Left renal pelvis (tissue), 4 donors: ENCODE data around the gene SDK2. TPM values are rescaled to one million over a fixed set of nuclear protein-coding genes. Genes with fewer than 3 reads are reported as not detected.

Source experiments
- DNase-seq, 4 donors: peaks; one replicate each; pipeline ENCODE4 v3.0.0-alpha.2; 2013; ENCODE audit warnings: low read depth in 4 of 4, low spot score in 3 of 4
- polyA plus RNA-seq, 4 donors: library from polyadenylated mRNA; unstranded; fragments of 120-200 nt; gene quantifications; one replicate each; pipeline ENCODE4 v1.2.1, GENCODE V29; 2013; ENCODE audit not compliant: insufficient read length in 4 of 4

SDK2 gene
- polyA plus RNA-seq, 4 donors: 6.8 to 9.6 (median 9.3) TPM

DNA sequence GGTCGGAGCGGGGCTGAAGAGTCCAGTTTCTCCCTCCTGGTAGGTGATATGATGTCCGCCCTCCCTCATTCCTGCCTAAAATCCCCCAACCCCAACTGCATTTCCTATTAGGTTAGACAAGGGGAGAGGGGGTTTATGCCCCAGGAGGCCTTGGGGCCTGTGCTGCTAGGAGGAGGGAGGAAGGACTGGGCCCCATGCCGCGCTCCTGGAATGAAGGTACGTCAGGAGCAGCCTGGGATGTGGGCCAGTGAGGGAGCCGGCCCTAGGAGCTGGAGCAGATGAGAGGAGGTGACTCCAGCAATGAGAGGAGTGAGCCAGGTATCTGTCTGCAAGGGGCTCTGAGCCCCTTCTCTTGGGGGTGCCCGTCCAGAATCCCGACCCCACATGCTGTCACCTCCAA is 285.6 kb downstream of the SDK2 start:
- no peak for DNase-seq

DNA sequence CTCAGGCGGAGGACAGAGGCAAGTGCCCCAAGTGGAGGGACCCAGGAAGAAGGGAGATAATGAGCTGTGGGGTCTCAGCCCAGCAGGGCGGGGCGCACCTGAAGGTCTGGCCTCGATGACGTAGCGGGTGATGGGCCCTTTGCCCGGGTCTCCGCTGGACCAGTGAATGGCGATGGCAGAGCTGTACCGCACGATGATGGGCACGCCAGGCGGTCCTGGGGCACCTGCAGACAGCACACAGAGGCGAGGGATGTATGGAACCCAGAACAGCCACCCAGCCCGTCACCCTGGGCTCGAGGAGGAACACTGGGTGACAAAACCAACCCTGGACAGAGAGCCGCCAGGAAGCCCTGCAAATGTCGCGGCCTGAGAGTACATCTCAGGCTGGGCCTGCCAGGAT is 286.3 kb downstream of the SDK2 start:
- no peak for DNase-seq

DNA sequence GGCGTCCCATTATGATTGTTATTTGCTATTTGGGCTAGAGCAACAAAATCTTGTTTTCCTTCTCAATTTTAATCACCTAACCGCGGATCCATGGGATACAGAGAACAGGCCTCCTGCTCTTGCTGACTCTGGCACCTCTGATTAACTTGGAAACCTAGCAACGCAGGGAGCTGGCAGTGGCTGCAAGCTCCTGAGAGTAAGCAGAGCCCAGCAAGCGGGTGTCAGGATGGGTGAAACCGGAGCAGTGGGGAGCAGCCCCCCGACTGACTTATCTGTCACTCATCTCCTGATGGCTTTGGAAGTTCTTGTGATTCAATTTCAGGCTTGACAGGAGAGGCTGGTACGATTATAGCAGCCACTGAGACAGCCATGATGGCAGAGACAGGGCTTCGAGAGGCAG is 286.9 kb downstream of the SDK2 start:
- no peak for DNase-seq

DNA sequence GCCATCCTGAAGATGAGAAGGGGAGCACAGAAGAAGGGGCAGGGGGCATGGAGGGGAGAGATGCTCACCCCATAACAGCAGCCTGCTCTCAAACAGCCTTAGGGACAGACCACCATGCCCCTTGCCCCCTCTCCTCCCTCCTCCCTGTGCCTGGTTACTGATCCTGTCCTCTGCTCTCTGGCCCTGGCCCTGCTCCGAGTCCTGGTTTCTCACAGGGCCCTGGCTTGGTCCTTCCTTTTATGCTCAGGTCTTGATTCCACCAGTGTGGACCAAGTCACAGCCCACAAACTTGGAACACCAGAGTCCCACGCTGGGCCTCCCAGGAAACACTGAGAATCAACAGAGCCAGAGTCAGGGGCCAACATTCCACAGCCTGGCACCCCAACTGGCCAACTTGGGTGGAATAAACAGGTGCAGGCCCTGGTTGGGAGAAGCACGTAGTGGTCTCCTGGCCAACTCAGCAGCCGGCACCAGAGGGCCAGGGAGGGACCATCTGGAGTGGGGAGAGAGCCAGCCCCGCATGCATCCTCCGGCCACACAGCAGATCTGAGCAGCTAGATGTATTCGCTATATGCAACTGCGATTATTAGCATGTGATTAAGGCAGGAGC is 287.6 kb downstream of the SDK2 start:
- no peak for DNase-seq

DNA sequence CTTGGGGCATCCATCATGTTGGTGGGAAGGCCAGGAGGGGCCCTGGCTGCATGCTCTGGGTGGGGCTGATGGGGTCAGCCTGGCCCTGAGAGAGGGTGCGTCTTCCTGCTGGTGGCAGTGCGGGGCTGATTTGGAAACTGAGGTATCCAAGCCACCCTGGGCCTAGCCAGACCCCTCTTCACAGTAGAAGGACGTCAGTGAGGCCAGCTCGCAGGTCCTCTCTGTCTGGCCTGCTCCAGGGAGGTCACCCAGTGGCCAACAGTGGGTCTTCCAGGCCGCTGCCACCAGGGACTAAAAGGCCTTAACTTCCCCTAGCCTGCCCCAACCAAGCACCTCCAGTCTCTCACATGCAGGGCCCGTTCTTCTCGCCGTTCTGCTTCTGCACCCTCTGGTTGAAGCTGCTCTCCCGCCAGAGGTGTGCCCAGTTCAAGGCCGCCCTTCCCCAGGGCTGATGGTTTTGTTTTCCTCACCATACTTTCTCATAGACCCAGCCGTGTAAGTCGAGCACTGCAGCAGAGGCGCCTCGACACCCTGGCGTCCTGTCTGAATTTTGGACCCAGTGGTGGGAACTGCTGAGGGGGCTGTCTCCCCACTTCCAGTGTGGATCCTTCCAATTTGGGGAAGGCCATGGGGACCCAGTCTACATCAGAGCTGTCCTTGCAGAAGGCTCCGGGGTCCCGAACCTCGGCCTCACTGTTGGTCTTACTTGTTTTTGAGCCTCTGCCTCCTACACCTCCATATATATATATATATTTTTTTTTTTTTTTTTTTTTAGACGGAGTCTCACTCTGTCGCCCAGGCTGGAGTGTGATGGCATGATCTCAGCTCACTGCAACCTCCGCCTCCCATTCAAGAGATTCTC is 289.6 kb downstream of the SDK2 start:
- DNase-seq: no peak

DNA sequence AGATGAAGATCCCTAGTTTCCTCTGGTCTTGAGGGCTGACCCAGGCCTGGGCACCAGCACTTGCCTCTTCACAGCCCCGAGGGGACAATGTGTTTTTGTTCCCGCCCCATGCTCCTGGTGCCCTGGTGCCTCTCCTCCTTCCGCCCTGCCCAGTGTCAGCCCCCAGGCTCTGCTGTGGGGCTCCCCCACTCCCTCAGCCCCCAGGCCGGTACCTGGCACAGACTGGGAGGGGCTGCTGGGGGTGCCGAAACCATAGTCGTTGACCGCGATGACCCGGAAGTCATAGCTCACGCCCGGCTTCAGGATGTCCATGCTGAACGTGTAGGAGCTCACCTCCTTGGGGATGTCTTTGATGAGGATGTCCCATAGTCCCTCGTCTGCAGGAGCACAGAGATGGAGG is 292.0 kb downstream of the SDK2 start:
- no peak for DNase-seq

DNA sequence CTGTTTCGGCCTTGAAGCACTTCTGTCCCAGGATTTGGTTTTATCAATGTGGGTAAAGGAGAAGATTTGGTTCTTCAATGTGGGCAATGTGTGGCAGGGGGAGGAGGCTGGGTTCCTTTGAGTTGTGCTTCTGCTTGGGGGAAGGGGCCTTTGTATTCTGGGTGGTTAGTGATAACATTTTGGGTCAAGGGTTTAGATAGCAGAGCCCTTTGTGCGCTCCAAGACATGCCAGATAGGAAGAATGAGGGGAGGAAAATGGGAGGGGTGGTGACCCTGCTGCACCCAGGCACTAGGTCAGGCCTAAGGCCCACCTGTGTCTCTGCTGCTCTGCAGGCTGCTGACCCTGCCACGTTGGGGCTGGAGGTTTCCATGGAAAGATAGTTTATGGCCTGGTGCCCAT is 292.5 kb downstream of the SDK2 start:
- no peak for DNase-seq

DNA sequence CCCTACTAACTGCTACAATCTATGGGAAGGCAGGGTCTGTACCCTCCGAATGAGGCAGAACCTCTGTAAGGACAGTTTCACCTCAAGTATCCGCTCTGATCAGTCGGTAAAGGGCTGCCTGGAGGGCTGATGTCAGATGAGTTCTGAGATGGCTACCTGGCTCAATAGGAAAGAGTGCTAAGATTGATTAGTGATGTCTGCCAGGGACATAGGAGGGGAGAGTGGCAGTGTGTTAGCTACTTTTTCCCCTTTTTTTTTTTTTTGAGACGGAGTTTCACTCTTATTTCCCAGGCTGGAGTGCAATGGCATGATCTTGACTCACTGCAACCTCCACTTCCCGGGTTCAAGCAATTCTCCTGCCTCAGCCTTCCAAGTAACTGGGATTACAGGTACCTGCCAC is 293.4 kb downstream of the SDK2 start:
- no peak for DNase-seq

DNA sequence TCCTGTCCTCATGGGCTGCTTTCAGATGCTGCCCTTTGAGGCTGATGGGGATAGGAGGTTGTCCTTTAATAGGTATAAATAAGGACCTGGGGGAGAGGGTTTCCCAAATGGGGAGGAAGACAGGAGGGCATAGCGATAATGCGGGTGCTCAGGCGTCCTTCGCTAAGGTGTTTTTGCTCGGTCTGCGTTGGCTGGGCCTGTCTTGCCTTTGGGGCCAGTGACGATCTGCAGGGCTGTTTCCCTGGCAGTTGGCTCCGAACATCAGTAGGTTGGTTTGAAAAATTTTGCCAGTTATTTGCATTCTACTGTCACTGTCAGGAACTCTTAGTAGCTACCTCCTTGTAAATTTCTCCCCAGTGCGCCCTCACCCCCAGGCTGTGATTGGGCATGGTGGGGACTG is 294.6 kb downstream of the SDK2 start:
- no peak for DNase-seq

DNA sequence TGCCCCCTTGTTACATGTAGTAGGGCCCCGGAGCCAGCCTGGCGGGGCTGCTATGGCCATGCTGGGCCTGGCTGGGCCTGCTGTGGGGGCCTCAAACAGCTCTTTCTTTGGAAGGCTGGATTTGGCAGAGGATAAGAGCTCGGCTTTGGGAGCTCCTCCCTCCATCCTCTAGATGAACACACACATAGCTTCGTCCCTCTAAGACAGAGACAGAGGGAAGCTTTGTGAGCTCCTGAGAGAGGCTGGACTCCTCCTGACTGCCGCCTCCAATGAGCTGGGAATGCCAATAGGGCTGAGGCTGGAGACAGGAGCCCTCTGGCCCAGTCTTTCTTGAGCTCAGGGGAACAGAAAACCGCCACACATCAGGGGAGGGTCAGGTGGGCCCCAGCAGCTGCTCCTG is 295.1 kb downstream of the SDK2 start:
- no peak for DNase-seq

DNA sequence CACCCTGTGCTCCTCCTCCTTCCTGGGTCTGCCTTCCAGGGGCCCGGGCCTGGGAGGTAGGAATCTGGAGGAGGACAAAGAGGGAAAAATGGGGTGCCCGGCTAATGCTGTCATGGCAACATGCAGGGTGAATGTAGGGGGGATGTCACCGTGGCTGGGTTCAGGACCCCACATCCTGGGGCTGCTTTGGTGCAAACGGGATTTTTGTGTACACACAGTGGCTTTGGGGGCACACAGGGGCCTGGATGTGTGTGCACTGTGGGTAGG is 295.5 kb downstream of the SDK2 start:
- DNase-seq: no peak

DNA sequence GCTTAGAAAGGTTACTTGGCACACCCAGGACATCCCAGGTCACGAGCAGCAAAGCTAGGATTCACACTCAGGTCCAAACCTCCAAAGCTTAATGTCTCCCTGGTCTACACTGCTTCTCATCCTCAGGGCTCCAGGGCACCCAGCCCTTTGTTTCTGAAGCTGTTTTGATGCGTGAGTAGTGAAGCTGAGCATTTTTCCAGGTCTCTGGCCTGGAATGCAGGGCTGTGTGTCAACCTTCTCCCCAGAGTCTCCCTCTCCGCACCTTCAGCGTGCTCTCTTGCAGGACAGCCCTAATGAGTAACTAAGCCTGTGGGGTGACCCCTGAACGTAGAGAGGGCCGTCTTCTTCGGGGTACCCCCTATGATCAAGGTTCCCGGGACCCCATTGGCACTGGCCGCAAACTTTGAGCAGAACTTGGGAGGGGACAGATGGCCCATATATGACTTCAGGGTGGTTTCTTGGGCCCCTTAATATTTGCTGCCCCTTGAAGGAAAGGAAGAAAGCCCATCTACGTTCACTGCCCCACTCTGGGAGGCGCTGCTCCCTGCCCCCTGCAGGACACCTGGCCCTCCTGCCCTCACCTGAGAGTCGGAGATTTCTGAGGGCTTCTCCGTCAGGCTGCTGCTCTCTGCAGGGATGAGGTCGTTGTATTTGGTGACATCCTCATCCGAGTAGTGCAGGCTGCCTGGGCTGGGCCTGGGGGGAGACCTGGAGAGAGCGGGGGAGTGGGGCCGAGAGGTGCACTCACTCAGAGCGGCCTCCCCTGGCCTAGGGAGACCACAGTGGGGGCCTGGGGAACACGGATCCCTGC is 296.0 kb downstream of the SDK2 start:
- no peak for DNase-seq

DNA sequence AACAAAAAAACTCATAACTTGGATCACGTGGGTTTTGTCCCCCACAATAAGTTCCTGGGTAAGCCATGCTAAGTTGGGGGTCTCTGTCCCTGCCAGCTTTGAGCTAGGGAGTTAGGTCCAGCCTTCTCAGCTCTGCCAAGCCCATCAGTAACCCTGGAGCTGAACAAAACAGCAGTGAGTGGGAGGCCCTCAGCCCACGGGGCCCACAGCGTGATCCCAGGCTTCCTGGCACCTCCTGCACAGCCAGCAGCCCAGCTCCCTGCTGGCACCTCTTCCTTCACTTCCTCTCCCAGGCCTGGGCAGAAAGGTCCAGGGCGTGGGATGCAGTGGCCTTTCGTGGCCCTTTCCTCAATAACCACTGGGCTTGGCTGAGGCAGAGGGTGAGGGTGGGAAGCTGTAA is 296.9 kb downstream of the SDK2 start:
- no peak for DNase-seq

DNA sequence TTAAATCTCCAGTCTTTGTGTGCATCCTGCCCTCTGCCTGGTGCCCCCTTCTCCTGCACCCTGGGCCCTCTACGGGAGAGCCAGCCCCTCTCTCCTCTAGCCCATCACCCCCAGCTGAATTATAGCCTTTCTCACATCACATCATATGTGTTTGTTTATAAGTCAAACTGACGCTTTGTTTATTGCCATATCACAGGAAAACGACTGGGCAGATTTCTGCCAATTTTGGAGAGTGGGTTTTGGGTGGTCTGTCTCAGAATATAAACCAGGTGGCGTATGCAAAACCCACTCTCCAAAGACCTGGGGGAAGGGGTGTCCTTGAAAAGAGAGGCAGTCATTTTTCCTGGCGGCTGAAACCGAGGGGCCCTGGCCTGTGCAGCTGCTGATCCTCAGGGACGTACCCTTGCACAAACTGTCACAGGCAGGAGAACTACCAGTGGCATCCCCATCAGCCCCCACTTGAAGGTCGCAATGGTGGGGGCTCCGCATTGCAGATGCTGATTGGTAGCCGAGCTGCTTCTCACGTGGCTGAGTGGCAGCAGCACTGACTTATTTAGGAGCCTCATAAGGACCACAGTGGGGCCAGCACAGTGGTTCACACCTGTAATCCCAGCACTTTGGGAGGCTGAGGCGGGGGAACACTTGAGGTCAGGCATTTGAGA is 297.6 kb downstream of the SDK2 start:
- DNase-seq: no peak

DNA sequence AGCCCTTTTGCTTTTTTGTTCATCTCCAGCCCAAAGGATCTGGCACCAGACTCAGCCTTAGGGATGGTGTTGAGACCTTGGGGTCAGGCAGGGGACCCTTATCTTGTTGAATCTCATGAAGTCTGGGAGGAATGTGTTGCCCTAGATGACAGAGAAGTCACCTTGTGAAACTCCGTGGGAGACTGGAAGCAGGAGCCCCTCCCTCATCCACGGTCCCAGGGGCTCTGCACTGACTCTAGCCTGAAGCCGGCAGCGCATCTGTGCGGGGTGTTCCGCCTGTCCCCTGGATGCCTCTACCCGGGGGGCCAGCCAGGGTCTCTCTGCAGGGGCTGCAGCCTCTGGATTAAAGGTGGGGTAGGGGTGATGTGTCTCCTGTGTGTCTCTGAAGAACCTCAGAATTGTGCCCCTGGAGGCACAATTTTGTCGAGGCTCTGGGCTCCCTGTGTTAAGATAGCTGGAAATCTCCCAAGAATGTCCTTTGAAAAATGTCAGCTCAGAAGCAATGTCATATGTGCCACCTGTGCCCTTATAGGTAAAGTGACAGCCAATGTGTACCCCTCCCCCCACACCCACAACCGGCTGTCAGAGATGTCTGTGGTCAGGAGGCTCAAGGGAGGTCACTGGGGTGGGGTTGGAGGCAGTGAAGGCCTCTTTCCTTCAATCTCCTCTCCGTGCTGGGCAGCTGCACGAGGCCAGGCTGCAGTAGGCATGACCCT is 300.3 kb downstream of the SDK2 start:
- no peak for DNase-seq

DNA sequence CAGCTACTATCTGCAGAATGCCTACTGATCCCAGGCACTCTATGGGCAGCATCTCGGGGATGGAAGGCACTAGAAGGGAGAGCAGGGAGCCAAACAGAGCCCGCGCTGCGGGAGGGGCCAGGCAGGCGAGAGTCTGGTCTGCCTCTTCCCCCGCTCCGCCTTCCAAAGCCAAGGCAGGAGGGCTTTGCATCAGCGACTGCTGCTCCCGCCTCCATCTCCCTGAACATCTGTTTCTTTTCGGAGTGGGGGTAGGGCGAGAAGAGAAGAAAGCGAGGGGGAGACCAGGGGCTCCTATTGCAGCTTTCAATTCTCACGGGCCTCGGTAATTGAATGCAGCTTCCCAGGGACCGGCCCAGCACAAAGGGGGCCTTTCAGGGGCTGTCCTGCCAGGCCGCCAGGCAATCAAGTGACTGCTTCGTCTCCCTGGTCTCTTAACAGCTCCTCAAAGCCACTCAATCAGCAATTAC is 301.0 kb downstream of the SDK2 start:
- peak; percentile 82 to 91 (median 86) for DNase-seq

DNA sequence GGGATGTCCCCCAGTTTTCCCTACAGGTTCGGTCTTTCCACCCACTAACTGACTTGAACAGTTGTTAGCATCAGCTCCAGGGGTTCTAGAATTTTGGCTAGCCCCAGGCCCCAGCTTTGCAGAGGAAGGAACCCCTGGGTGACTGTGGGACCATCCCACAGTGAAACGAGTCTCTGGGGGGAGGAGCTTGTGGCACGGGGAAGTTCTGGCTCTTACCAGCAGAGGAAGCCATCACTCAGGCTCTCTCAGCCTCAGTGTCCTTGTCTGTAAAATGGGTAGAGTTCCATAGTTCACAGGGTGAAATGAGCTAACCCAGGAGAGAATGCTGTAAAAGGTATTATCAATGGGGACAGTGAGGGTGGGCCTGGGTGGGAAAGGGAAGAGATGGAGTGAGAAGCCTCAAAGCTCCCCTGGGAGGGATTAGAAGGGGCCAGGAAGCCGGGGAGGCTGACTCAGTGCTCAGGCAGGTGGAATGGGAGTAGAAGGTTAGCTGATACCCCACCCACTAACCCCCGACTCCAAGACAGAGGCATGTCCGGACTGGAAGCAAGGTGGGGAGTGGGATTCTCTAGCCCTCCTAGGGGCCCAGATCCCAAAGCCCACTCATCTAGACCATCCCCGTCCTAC is 301.6 kb downstream of the SDK2 start:
- DNase-seq: no peak

DNA sequence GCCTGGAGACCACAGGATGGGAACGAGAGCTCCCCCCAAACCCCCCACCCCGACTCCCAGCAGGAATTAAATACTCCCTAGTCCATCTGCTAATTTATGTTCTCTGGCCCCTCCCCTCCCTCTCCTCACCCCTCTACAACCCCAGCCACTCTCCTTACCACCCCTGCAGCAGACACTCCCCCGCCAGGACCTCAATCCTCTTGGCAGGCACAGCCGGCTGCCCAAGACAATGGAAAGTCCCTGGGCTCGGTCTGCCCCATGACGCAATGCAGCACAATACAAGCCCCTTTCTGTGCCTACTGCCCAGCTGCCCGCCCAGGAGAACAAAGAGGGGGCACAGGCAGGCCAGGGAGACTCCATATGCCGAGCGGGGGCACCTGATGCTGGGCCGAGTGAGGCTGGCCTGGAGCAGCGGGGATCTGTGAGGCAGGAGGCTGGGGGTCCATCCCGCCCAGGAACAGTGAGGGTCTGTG is 302.2 kb downstream of the SDK2 start:
- peak in 3 of 4 donors; percentile 70 to 88 (median 75) for DNase-seq

DNA sequence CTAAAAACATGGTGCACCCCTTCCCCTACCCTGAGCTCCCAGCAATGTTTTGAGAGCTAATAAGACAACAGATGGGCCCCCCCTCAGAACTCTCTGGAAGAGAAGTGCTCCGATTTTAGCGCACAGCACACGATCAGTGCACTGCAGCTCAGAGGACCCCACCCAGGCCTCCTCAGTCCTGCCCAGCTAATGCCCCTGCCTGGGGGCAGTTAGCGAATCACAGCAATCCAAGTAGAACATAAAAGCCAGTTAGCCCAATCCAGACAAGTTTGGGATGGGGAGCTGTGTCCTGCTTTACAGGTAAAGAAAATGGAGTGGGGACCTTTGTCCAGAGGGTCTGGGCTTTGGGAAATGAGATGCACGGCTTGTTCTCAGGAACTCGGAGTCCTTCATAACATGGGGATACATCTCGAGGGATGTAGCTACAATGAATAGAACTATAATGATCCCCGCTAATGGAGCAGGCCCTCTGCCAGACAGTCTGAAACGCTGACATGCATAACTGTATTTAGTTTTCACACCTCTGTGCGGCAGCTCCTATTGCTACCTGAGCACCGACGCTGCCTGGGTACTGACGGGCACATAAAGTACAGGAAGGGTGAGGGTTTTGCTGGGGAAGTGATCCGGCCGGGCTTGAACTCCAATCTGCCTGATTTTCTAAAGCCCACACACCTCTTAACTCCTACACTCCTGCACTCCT is 302.7 kb downstream of the SDK2 start:
- DNase-seq: no peak
